K562 (cell line): ENCODE results near the gene PDCD1. TPM values are rescaled to one million over a fixed set of nuclear protein-coding genes. Genes with fewer than 3 reads are reported as not detected.

Experiments
- BCL6 ChIP-seq: fragments of 250-450 bp; sonication (Bioruptor Pico); IDR thresholded peaks from 2 replicates; pipeline ENCODE4 v1.4.0; 2020
- CBFB ChIP-seq: sonication (generic); formaldehyde crosslinking; IDR thresholded peaks from 2 replicates; pipeline ENCODE4 v1.4.0; 2020; ENCODE audit warnings: mild to moderate bottlenecking, missing genetic modification reagents
- CHD1 ChIP-seq: fragments of 200-600 bp; sonication (generic); IDR thresholded peaks from one replicate; pipeline ENCODE4 v1.6.1; 2012; ENCODE audit warnings: mild to moderate bottlenecking, moderate library complexity, low read length, inconsistent platforms
- CSDE1 ChIP-seq, 2 experiments: fragments of 450-650 bp; IDR thresholded peaks; 2 replicates each; pipeline ENCODE4 v1.6.1; 2016; ENCODE audit warnings: mild to moderate bottlenecking in 1 of 2
- E4F1 ChIP-seq: fragments of 250-450 bp; sonication (Bioruptor Pico); IDR thresholded peaks from 2 replicates; pipeline ENCODE4 v1.5.0; 2021; ENCODE audit warnings: mild to moderate bottlenecking, borderline replicate concordance
- GABPB1 ChIP-seq: sonication (generic); formaldehyde crosslinking; IDR thresholded peaks from 2 replicates; pipeline ENCODE4 v1.8.0; 2022; ENCODE audit warnings: mild to moderate bottlenecking, missing genetic modification reagents
- GATAD2A ChIP-seq: fragments of 450-650 bp; IDR thresholded peaks from 2 replicates; pipeline ENCODE4 v1.6.1; 2017
- GTF2F1 ChIP-seq: IDR thresholded peaks from 2 replicates; pipeline ENCODE4 v1.6.1; 2011; ENCODE audit warnings: low read depth, low read length, improper control_type of control experiment
- HDAC8 ChIP-seq: fragments of 450-650 bp; IDR thresholded peaks from 2 replicates; pipeline ENCODE4 v1.6.1; 2016; ENCODE audit warnings: mild to moderate bottlenecking, missing genetic modification characterization, moderate library complexity, missing compliant biosample characterization
- HSF4 ChIP-seq: fragments of 250-450 bp; sonication (Bioruptor Pico); IDR thresholded peaks from 2 replicates; pipeline ENCODE4 v2.1.2; 2022; ENCODE audit warnings: mild to moderate bottlenecking, moderate library complexity, borderline replicate concordance
- MLX ChIP-seq, 2 experiments: fragments of 450-650 bp in 1 of 2; sonication (generic) in 1 of 2; formaldehyde crosslinking; conservative IDR thresholded peaks; 2 replicates each; pipeline versions ENCODE4 v1.4.0 to v1.8.1; 2020 to 2022; ENCODE audit warnings: mild to moderate bottlenecking in 1 of 2, missing genetic modification reagents in 1 of 2
- RFX5 ChIP-seq: IDR thresholded peaks from 2 replicates; pipeline ENCODE4 v1.6.1; 2011; ENCODE audit warnings: low read depth, mild to moderate bottlenecking, improper control_type of control experiment, low read length
- TSC22D4 ChIP-seq: fragments of 450-650 bp; IDR thresholded peaks from 2 replicates; pipeline ENCODE4 v1.6.1; 2016; ENCODE audit warnings: missing genetic modification characterization, missing biosample characterization, control low read depth
- USF1 ChIP-seq: sonication (generic); formaldehyde crosslinking; IDR thresholded peaks from 2 replicates; pipeline ENCODE4 v1.9.0; 2022; ENCODE audit warnings: mild to moderate bottlenecking, missing genetic modification reagents
- ZKSCAN1 ChIP-seq: fragments of 150-350 bp; IDR thresholded peaks from 2 replicates; pipeline ENCODE4 v1.6.1; 2016; ENCODE audit warnings: low read depth, low read length
- polyA plus RNA-seq, 8 experiments: library from polyadenylated mRNA; depleted of rRNA in 4 of 8; stranded (reverse) in 5 of 8; unstranded in 3 of 8; fragments of >200 nt; fragmentation: Nextera tagmentation in 2 of 8; fragmentation: Illumina TruSeq in 1 of 8; extraction: Ambion mirVana in 2 of 8; extraction: Trizol in 1 of 8; gene quantifications; 2 replicates each; pipeline versions ENCODE4 v1.2.1 to v1.2.3, GENCODE V29; 2011 to 2014; ENCODE audit warnings: inconsistent platforms in 1 of 8, missing spikeins in 1 of 8
- total RNA-seq, 7 experiments: library from RNA; depleted of rRNA in 6 of 7; stranded (reverse); fragments of >200 nt in 6 of 7; fragmentation: Illumina TruSeq in 2 of 7; extraction: Trizol in 2 of 7; gene quantifications; 2 replicates each; pipeline versions ENCODE4 v1.2.1 to v1.2.3, GENCODE V29; 2011 to 2021; ENCODE audit warnings: low replicate concordance in 1 of 7

Gene PDCD1
- total and polyA plus RNA-seq, 9 of the 15 experiments (the other 6 are each of a cell fraction or from before 2014, with no cell fraction given) = 0.15 to 2.5 (median 1.0) TPM; not detected in 2

GRCh38 chr2:241892299-241893137 is 33.8 kb upstream of the PDCD1 start (continued):
- TF ChIP-seq GATAD2A = no peak
- TF ChIP-seq CHD1 = no peak
- TF ChIP-seq BCL6 (CRISPR knock-in tag) = no peak
- TF ChIP-seq E4F1 (CRISPR knock-in tag) = no peak
- no peak for TF ChIP-seq HSF4 (CRISPR knock-in tag)
- peak; percentile 43; the same call in 1 of the 2 replicates for TF ChIP-seq GABPB1 (CRISPR knock-in tag)
- TF ChIP-seq TSC22D4 (tag) = no peak
- TF ChIP-seq MLX (CRISPR knock-in tag; conservative IDR thresholded peaks at IDR 0.05) = no peak
- TF ChIP-seq ZKSCAN1 = no peak
- TF ChIP-seq HDAC8 (tag) = no peak
- TF ChIP-seq CSDE1 (IDR thresholded peaks at IDR 0.05) = no peak
- TF ChIP-seq RFX5 = no peak
- TF ChIP-seq CBFB (CRISPR knock-in tag) = no peak
- TF ChIP-seq USF1 (CRISPR knock-in tag) = no peak
- no peak for TF ChIP-seq GTF2F1
